CD1c-positive myeloid dendritic cell (primary cell): ENCODE data around the gene AHDC1.
A peak's percentile ranks its signal among the peaks of the same experiment; 100 is the strongest.
"Not testable (repeated sequence)": the region's sequence is repeated elsewhere in the genome, so short reads cannot be mapped to it uniquely, and the experiment has no call there.

Experiments used
- DNase-seq: peaks from one replicate; pipeline ENCODE4 v3.0.0-alpha.2; 2016; ENCODE audit errors: extremely low spot score

Gene AHDC1

DNA sequence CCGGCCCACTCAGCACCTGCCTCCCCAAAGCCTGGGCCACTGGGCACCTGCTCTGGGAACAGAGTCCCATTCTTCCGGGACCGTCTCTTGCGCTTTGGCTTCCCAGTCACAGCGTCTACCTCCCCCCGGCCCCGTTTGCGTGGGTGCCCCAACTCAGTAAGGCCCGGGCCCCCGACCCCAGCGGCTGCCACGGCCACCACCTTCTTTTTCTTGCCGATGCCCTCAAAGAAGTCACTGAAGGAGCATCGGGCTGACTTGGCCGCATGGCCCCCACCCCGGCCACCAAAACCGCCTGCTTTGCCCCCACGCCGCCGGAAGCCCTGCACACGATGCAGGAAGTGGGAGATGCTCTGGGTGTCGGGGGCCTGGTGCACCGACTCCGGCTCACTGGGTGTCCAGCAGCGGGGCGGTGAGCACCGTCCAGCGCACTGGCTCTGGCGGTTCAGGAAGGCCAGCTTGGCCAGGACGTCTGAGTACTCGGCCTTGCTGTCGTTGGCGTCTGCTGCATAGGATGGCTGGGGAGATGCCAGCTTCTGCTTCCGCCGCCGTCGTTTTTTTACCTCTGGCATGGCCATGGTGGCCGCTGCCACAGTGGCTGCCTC is 54.0 kb downstream of the AHDC1 start:
- no peak for DNase-seq

GRCh38 chr1:27548858-27549719 is 54.9 kb downstream of the AHDC1 start:
- no peak for DNase-seq

DNA sequence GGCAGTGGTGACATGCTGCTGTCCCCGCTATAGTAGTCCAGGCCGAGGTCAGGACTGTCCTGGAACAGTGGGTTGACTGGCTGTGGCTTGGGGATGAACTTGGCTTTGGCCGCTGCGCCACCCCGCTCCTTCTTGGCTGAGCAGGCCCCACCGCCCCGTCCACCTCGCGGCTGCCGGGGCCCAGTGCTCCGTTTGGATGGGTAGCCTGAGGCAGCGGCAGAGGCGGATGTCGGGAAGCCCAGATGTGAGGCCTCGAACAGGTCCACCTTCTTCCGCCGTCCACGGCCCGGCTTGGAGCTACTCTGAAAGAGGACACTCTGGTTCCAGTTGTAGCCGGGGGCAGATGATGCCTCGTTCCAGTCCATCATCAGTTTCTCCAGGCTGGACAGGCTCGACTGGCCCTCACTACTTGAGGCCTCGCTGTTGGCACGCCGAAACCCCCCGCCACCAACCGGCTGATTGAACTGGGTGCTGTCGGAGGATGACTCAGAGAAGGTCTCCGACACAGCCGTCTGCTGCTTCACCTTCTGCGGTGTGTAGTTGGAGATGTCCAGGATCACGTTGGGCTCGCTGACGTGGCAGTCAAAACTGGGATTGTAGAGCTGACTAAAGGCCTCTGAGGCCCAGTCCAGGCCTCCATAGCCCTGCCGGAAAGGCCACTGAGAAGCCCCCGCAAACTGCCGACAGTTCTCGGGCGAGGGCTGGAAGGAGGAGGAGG is 55.6 kb downstream of the AHDC1 start:
- no peak for DNase-seq

- DNase-seq: no peak
These were observed 56.5 kb downstream of the AHDC1 start for GRCh38 chr1:27547220-27548116.

DNA sequence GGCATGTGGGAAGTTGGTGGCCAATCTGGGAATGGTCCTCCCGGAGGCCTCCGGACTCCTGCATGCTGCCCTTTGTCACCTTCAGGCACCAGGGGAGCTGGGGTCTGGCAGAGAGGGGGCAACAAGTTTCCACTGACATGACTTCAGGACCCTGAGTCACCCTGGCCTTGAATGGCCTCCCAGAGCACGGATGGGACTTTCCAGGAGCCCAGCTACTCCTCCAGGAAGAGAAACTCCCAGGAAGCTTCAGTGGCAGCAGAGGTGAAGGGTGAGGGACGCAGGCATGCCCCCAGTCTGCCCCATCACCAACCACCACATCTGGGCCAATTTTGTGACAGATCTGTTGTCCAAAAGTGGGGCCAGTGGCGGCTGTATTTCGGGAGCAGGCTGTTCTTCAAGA is 58.1 kb downstream of the AHDC1 start:
- no peak for DNase-seq

- no peak for DNase-seq
These were observed 58.7 kb downstream of the AHDC1 start for GRCh38 chr1:27545271-27545670.

DNA sequence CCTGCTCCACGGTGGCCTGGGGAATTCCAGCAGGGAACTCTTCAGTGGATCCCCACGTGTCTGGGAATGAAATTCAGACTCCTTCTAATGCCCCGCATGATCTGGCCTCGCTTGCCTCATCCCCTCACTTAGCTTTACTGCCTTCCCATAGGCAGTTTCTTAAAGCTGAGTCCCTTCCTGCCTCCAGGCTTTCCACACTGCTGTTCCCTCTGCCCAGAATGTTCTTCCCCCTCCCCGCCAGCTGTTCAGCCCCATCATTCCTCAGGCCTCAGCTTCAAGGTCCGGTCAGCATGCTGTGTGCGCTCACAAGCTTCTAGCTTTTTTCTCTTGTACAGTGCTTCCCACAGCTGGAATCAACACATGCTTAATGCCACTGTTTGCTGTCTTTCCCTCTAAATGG is 59.1 kb downstream of the AHDC1 start:
- DNase-seq: no peak

- no peak for DNase-seq
These were observed 60.7 kb downstream of the AHDC1 start for GRCh38 chr1:27543284-27543683.

DNA sequence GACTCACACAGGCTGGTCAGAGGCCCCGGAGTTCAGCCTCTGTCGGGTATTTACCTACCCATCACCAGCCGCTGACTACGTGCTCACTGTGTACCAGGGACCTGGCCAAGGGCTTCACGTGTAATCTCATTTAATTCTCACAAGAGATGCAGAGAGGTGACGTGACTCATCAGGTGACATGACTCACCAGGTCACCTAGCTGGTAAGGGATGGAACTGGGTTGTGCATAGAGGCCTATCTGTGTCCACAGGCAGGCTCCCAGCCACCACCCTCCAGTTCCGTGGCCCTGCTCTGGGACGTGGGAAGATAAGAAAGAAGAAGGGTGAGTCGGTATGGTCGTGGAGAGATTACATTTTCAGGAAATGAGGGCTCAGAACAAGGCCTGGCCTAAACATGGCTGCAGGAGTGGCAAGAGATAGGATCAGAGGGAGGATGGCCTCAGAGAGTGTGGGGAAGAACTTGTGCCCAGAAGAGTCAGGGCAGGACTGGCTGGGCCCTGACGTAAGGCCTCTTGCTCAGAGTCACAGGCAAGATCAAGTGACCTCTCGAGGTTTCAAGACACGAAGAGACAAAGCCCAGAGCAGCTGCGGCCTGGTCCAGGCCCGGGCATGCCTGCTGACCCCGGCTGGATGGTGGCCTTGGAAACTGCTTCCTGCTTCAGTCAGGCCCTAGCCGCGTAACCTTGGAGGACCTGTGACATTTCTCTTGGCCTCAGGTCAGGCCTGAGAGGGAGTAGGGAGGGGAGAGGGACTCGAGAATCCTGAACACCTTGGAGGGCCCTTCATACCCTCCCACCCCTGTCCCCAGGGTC is 61.3 kb downstream of the AHDC1 start:
- DNase-seq: no peak

DNA sequence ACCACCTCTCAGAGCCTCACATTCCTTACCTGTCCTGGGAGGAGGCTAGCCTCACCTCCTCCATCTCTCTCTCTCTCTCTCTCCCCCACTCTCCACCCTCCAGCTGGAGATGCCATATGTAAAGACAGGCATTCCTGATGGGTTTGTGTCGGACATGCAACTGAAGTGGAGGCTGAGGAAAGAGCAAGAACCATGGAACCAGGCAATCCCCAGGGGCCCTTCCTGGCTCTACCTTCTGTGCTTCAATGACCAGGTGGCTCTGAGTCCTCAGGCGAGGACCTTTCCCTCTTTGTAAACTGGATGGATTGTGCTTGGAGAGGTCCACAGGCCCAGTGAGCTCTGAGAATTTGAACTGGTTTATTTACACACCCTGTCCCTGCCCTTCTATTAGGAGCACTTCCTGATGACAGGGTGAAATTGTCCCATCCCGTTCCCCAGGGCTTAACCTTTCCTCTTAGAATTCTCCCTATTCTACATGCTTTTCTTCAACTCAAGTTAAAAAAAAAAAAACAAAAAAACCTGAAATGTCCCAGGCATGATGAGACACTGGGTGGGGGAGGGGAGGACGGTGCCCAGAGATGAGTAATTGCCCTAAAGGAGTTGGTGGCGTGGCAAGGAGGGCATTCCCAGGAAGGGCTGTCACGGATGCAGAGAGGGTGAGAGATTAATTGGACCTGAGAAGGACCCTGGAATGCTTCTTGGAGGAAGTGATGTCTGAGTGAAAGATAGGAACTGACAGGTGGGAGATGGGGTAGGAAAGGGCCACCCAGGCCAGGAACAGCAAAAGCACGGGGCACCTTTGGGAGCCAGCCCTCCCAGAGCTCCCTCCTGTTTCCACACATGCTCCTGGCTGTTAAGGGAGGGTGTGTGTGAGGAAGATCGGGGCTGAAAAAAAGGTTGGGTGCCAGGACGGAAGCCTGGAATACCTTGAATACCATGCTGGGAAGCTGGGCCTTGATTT is 63.8 kb downstream of the AHDC1 start:
- DNase-seq: no peak

DNA sequence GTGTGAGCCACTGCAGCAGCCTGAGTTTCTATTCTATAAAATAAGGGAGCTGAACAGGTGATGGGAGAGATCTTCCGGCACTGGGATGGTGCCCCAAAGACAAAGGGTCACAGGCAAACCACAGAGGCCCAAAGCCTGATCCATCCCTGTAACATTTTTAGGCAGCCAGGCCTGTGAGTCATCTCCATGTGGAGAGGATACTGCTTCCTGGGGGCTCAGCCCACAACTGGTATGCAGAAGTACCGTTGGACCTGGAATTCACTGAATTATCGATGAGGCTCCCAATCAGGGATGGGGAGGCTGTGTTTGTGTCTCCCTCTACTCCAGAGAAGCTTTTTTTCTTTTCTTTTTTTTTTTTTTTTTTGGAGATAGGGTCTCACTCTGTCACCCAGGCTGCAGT is 65.2 kb downstream of the AHDC1 start:
- DNase-seq: no peak

- not testable (repeated sequence) for DNase-seq
These were observed 65.7 kb downstream of the AHDC1 start for GRCh38 chr1:27538305-27538676.

DNA sequence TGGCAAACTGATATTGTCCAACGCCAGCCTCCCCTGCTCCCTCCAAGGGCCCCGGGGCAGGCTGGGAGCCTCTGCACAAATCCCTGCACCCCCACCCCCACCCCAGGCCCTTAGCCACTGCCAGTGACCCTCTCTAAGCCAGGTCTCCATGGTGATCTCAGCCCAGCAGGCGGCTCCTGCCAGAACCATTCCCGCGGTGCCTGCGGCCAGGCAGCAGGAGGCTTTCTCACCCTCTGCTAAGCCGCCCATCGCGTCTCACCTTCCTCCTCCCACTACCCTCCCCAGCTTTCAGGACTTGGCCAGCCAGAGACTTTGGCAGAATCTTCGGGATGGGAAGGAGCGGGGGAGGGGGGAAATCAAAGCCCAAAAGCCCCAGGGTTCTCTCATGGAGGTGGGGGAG is 67.2 kb downstream of the AHDC1 start:
- DNase-seq: no peak

GRCh38 chr1:27536010-27536757 is 67.8 kb downstream of the AHDC1 start:
- DNase-seq: no peak

DNA sequence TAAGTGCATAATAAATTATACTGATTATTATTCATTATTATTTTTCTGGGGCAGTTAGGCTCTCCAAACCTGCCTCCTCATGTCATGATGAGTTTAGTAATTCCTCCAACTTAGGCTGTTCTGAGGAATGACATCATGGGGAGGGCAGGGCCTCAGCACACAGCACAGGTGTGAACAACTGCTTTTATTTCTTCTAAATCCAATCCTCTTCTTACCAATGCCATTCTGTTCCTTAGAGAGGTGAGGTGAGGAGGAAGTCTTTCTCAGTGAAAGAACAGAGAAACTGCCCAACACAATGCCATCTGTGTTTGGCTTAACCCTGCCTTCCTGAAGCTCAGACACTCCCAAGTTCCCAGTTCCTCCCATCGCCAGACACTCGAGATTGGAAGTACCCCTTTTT is 68.6 kb downstream of the AHDC1 start:
- DNase-seq: peak; percentile 5

DNA sequence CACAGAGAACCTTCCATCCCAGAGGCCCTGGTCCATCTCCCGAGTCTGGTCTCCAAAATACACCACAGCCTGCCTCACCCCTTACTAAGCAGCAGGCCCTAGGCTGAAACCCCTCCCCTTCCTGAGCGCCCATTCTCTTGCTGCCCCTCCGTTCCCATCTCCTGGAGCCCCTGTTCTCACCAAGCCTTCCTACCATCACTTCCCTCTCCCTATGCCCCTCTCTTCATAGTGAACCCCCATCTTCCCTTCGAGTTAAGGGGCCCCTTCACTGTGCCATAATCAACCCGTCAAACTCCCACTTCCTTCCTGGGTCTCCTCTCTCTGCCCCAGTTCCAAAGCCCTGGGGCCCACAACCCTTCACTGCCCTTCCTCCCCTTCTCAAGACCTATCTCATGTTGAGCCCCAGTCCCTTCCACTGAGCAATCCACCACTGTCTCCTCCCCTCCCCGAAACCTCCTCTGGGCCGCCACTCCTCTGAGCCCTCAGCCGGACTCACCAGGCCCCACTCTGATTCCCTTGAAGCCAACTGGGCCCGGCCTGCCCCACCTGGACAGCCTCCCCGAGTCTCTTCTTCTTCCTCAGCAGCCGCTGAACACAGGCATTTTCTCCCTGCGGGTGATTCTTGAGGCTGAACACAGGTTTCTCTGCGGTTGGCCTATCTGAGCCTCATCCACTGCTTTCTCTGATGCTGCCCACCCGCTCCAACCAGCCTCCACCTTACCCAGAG is 71.8 kb downstream of the AHDC1 start:
- DNase-seq: no peak

DNA sequence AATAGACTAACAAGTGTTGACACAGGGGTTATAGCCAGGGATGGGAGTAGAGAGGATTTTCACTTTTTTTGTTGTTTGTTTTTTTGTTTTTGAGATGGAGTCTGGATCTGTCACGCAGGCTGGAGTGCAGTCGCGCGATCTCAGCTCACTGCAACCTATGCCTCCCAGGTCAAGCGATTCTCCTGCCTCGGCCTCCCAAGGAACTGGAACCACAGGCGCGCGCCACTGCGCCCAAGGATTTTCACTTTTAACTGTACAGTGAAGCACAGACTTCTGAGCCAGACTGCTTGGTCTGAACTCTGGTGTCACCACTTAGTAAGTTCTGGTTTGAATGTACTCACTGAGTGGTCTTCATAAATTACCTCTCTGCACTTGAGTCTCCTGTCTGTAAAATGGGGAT is 73.8 kb downstream of the AHDC1 start:
- DNase-seq: no peak

- no peak for DNase-seq
These were observed 74.3 kb downstream of the AHDC1 start for GRCh38 chr1:27529704-27530018.
